ENCODE measurements around the gene MAGOHB.
"Not testable (repeated sequence)": the region's sequence is repeated elsewhere in the genome, so short reads cannot be mapped to it uniquely, and the experiment has no call there.

Gene MAGOHB

DNA sequence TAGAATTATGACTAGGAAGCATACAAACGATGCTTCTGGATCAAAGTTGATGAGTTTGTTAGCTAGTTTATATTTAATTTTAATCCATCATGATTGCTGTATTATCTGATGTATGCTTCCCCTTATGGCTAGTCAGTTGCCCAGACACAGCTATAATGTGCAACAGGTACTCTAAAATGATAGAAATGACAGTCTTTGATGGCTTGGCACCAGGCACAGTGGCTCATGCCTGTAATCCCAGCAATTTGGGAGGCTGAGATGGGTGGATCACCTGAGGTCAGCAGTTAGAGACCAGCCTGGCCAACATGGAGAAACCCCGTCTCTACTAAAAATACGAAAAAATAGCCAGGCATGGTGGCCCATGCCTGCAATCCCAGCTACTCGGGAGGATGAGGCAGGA is 2.2 kb downstream of the MAGOHB start:
- not testable (repeated sequence) for DNase-seq

DNA sequence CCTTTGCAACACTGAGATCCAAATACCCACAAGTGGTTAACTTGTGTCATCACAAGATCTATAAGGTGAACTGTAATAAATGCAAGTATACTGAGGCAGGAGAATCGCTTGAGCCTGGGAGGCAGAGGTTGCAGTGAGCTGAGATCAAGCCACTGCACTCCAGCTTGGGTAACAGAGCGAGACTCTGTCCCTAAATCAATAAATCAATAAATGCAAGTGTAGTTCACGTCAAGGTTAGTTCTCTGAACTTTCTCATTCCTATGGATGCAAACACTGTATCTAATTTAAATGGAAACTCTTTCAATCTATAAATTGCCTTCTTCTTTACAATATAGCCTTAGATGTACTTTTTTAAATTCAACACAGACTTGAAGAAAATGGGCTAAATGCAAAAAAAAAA is 3.2 kb downstream of the MAGOHB start:
- DNase-seq = no peak

DNA sequence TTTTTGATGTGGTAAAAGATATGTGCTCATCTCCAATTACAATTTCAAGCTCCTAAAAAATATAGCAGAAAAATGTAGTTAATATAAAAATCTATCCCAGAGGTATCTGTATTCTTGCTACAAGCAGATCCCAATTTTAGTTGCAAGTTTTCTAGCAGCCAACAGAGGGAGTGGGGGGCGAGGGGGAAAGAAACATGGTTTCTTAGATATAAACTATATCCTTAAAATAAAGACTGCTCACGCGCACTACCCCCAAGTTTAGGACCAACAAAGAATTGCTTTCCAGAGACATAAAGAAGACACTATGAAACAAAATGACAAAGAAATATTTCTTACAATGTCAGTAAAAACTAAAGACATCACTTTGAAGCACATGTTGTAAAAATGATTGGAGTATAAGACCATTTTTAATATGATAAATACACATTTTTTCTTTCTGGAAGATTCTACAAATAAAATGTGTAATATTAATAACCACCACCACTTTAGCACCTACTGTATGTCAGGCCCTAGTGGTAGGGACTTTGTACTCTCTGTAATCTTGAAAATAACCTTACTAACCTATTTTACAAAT is 5.4 kb downstream of the MAGOHB start:
- DNase-seq = no peak

DNA sequence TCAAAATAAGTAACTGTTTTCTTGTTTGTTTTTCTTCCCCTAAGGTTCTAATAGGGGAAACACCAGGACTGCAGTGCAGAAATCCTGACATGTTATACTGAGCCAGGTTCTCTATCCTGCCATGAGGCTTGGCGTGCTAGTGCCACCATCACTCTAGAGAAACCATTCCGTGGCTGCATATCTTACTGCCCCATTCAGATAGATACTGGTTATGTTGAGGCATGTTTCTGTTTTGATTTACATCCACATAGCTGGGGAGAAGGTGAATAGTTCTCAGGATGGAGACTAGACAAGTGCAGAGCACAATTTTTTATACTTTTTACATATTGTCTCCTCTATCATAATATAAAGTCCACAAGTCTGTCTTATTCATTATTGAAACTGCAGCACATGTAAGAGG is 11.5 kb downstream of the MAGOHB start:
- no peak for DNase-seq

DNA sequence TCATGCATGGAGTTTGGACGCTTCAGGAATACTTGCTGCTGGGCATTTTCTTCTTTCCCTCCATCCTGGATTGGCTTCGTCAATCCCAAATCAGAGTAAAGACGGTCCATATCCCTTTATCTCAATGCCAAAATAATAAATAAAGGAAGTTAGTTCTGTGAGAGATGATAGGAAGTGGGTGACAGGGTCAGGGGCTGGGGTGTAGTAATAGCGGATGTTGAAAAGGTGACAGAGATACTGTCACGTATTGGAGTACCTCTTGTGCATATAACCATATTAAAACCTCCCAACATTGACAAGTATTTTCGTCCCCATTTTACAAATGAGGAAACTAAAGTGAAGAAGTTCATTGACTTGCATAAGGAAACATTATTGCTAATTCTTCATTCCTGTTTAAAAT is 12.4 kb downstream of the MAGOHB start:
- no peak for DNase-seq

DNA sequence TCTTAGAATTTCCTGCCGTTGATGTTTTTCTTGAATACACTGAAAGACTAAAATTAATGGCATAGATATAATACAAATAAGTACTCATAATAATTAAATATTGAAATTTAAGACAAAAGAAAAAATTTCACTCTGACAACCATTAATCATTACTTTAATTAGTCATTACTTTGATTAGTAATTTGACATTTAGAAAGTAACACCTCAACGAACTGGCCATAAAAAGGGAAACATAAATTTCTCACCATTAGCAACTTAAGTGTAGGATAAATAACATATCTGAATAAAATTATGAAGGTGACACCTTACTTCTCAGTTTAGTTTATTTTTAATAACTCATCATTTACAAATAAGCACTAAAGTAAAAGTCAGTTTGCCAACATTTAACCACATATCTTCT is 17.5 kb downstream of the MAGOHB start:
- no peak for DNase-seq

DNA sequence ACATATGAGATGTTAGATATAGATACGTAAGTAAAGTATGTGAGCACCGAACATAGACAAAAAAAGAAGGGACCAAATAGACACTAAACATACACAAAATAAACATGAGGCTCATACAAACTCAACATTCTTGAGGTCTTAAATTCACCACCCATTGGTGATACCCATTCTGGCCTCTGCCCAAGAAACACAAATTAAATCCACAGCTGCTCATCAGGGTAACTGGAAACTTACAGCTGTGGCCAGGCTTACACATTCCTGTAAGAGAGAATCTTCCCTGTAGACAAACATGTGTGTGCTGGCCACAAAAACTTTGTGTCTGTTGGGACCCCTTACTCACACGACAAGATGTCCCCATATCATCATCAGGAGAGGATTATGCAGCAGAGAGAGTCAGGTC is 22.4 kb downstream of the MAGOHB start:
- DNase-seq = no peak

DNA sequence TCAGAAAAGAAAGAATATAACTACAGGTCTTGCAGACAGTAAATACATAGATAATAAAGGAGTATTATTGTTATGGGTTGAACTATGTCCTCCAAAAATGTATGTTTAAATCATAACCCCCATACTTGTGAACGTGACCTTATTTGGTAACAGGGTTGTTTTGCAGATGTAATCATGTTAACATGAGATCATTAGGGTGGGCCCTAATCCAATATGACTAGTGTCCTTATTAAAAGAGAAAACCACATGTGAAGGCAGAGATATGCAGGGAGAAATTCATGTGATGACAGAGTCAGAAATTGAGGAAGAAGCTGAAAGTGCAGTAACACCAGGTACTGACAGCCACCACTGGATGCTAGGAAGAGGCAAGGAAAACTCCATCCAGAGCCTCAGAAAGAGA is 29.0 kb downstream of the MAGOHB start:
- DNase-seq = no peak

DNA sequence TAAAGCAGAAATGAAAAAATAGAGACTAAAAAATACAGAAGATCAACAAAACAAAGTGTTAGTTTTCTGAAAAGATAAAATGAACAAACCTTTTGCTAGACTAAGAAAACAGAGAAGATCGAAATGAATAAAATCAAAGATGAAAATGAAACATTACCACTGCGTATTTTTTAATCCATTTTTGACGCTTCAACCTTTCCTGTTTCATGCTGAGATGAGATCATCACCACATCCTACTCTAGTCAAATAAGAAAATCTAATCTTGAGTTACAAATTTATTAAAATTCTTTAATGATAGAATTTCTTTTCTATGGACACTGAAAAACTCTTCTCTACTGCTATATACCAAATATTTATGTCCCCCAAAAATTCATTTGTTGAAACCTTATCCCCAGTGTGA is 30.7 kb downstream of the MAGOHB start:
- DNase-seq = no peak

DNA sequence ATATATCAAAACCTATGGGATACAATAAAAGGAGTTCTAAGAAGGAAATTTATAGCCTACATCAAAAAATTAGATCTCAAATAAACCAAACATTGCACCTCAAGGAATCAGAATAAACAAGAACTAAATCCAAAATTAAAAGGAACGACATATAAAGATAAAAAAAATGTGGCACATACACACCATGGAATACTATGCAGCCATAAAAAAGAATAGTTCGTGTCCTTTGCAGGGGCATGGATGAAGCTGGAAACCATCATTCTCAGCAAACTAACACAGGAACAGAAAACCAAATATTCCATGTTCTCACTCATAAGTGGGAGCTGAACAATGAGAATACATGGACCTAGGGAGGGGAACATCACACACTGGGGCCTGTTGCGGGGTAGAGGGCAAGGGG is 31.3 kb downstream of the MAGOHB start:
- DNase-seq = not testable (repeated sequence)

DNA sequence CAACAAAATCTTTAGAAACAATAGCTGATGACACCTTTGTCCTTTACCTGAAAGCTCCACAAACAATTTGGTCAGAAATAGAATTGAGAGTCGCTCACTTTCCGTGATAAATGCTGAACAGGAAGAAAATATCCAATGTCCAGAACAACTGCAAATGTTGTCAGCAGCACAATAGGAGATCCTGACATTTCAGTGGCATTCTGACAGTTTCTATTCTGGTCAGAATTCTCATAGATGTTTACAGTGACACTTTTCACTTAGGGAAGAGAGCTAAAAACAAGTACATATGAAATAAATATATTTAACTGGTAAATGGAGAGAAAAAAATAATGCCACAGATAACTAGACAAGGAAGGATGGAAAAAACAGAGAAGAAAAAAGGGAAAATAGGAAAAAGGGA is 39.1 kb downstream of the MAGOHB start:
- DNase-seq = no peak

DNA sequence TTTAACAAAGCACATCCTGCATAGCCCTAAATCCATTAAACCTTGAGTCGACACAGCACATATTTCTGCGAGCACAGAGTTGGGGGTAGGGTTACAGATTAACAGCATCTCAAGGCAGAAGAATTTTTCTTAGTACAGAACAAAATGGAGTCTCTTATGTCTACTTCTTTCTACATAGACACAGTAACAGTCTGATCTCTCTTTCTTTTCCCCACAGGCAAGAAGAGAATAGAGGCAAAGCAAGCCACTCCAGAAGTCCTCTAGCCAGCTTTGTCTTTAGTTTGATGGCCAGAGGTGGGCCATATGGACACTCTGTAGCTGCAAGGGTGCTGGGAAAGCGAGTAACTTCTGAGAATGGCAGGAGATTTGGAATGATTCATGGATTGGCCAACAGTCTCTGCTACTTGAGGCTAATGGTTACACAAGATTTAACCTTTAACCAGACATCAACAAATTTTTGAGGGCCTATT is 41.4 kb downstream of the MAGOHB start:
- DNase-seq = not testable (repeated sequence)

DNA sequence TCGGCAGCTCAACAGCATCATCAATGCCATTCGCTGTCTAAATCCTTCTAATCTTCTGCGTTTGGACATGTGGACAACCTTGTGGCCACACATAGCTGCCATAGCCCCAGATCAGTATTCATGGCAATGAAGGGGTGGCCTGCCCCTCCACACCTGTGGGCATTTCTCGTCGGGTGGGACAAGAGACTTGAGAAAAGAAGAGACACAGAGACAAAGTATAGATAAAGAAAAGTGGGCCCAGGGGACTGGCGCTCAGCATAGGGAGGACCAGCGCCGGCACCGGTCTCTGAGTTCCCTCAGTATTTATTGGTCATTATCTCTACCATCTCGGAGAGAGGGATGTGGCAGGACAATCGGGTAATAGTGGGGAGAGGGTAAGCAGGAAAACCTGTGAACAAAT is 42.3 kb downstream of the MAGOHB start:
- no peak for DNase-seq

DNA sequence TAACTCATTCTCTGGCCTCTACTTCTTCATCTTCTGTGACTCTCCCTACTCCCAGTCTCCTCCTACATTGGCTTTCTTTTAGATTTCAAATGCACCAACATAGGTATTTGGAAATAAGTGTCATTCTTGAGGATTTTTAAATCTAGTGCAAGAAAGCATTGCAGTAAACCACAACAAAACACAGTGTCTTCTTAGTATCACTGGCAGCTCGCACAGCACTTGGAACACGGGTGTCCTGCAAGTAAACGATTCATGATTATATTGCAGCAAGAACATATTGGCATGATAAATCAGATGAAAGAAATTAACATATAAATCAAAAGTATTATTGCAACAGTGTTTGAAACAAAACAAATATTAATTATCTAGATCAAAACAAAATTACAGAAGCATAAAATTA is 45.6 kb downstream of the MAGOHB start:
- DNase-seq = no peak

DNA sequence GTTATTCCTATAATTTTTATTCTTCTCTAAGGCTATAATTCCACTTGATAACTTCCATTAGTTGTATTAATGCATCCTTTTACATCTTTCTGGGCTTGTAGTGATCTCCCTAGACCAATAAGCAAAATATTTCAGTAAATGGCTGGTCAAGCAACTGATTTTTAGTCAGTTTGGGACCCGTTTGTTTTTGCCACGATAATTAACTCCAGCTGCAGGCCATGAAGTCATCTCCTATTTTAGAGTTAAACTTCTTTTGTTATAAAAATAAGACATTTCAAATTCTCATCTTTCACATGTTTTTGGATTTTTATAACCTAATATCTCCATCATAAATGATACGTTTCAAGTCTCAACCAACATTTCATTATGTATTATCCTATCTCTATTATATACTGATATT is 49.4 kb downstream of the MAGOHB start:
- DNase-seq = no peak

DNA sequence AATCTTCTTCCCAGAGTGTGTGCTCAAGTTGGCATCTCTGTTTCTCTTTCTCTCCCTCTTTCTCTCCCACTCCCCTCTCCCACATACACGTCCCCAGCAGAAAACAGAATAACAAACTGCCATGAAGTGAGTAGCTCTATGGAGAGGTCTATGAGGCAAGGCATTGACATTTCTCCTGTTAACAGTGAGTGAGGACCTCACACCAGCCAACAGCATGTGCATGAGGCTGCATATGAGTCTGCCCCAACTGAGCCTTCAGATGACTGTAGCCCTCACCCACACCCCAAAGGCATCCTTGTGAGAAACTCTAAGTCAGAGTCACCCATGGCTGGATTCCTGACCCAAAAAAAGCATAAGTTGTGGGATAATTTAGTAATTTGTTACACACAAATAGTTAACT is 50.4 kb downstream of the MAGOHB start:
- no peak for DNase-seq

DNA sequence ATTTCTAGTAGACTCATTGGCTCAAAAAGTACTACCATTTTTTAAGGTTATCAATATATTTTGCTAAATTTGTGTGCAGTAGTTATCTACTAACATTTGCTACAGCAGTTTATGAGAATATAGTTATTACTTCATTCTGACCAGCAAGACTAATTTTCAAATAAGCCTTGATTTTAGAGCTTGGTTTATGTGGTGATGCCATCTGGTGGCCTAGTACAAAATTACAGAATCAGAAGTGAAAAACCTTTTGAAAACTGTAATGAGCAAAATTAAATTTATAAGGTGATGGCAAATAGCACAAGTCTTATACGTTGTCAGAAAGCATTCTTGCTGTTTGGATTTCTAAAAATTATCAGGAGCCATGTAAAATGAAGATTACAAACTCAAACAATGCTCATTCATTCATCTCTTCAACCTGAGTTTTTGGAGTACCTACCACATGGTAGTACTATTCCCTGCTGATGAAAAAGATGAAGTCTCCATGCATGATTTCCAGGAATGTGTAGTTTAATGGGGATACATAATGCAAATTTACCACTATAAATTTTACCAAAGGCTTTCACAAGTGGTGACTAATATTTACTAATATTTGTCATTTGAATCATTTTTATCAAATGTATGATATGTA is 51.0 kb downstream of the MAGOHB start:
- DNase-seq = peak; percentile 29

DNA sequence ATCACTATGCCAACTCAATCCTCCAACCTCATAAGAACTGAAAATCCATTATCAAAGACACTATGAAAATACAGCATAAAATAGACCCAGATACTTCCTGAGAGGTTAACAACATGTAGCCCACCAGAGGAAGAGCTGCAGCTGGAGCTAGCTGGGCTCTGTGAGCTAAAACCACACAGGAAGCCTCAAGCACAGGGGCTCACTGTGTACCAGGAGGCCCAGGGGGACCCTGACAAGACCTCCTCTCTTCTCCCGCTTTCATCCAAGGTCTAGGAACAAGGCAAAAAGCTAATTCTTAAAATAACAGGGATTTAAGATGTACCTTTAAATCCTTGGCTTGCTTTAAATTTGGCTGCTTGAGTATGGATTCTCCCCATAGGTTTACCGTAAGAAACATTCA is 54.2 kb downstream of the MAGOHB start:
- DNase-seq = no peak

DNA sequence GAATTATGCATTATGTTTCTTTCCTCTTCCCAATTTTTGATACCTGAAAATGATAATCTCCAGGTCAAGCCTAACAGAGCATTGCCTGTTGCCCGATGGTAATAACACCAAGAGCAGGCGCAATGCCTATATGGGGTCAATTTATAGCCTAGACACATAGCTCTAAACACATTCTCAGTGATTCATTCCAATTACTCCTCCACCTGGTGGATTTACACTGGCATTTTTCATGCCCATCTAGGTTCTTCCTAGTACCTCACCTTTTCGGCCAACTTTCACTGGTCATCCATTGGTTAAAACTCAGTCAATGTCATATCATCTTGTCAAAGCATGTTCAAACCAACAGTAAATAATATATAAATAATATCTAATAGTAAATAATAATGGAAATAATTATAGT is 54.6 kb downstream of the MAGOHB start:
- DNase-seq = no peak

DNA sequence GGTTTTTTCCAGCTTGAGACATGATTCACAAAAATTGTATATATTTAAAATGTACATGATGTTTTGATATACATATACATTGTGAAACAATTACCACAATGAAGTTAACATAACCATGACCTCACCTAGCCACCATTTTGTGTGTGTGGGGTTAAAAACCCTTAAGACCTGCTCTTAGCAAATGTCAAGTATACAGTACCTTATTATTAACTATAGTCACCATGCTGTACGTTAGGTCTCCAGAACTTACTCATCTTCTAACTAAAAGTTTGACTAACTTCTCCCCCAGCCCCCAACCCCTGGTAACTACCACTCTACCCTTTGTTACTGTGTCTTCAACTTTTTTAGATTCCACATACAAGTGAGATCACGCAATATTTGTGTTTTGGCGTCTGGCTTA is 55.1 kb downstream of the MAGOHB start:
- no peak for DNase-seq

DNA sequence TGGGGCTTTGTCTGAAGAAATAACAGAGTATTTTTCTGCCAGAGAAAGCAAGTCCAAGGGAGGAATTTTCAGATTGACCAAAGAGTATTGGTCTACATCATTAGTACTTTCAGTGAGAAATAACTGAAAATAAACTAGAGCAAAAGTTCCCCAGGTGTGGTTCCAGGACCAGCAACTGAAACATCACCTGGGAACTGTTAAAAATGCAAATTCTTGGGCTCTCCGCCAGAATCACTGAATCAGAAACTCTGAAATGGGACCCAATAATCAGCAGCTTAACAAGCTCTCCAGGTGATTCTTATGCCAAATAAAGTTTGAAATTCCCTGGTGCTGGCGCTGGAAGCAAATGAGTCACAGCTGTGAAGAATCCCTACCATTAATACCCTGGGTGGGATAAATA is 55.6 kb downstream of the MAGOHB start:
- no peak for DNase-seq

DNA sequence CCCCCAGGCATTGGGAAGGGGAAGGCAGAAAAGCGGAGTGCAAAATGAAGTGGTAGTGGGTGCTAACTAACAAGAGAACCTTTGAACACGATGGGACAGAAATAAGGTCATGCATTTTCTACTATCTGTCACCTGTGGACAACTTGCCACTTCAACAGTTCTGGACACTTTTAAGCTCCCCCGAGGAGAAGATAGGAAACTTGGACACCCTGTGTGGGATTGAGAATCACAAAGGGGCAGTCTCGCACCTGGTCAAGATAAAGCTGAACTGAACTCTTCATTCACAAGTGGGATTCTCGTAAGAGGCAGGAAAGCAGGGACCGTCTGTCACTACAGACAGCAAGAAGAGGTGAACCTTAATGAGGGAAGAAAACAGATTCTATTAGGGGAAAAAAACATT is 56.1 kb downstream of the MAGOHB start:
- DNase-seq = no peak

DNA sequence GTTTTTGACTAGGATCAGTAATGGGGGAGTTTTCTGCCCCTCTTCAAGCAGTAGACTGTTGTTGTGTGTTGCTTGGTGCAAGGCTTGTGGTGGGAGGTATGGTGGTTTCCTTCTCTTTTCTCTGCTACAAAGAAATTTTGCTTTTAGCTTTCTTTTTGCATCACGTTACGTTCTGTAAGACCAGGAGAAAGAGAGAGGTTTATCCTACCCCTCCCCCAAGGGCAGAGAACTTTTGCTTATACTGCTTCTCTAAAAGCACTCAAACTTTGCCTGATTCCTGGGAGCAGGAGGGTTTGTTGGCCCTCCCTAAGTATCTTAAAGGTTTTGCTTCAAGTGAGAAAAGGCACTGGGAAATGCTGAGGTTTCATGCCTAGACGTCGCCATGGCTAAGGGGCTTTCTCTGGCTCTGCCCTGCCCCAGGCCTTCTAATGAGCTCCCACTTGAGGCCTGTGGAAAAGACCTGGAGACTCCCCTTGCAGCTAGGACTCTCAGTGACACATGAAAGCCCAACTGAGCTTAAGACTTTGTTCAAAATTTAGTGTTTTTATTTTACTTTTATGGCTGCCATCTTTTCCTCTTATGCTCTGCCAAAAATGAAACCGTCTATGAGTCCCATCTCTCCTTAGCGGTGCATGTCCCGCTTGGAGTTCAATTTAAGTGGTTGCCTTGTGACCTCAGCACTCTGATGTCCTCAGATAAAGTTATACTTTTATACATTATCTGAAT is 58.5 kb downstream of the MAGOHB start:
- no peak for DNase-seq

DNA sequence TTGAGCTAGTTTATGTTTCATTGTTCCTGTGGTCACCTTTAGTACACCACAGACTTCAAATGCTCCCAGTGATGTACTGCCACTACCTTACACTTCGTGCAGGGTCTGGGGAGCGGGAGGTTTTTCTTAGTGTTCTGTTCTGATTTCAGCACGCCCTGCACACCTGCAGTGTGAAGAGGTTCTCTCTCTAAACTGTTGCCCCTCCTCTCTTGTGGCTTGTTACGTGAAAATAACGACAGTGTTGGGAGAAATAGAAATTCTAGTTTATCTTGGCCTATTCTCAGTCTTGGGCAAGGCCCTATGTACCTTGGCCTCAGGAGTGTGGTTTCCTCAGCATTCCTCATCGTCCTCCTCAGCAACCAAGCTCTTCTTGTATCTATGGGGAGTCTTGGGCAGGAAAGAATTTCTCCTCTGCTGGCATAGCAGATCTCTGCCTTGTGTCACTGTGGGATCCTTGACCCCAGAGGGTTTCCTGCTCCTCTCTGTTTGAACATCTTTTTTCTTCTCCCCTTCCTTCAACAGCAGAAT is 59.1 kb downstream of the MAGOHB start:
- DNase-seq = no peak
